ENCODE data around the gene MPHOSPH9.

Gene MPHOSPH9

GRCh38 chr12:123266679-123267277, 33.8 kb upstream of the MPHOSPH9 start:
- no peak for TF ChIP-seq CTCF (conservative IDR thresholded peaks at IDR 0.05; ENCODE audit: low read depth, low read length)
- Histone ChIP-seq H3K4me3 (IDR thresholded peaks at IDR 0.05; ENCODE audit: insufficient read depth, low read depth, low read length) (no peak overlapping the region), H3K36me3 (ENCODE audit: insufficient read depth) (no peaks in the 10 kb centered on the region), H4K20me1 (ENCODE audit: insufficient read depth) (no peaks in the 10 kb centered on the region), H3K9ac (no peak overlapping the region), H2AFZ (ENCODE audit: low read depth) (no peak overlapping the region), H3K27ac (no peak overlapping the region), H3K27me3 (ENCODE audit: insufficient read depth, low read depth) (no peaks in the 10 kb centered on the region), H3K4me2 (no peak overlapping the region), H3K4me1 (ENCODE audit: low read depth, poor library complexity, severe bottlenecking) (no peaks in the 10 kb centered on the region), H3K79me2 (ENCODE audit: insufficient read depth, low read depth) (no peaks in the 10 kb centered on the region)

GRCh38 chr12:123265851-123266678, 33.1 kb upstream of the MPHOSPH9 start:
- no peaks in the 10 kb centered on the region for H3K36me3 ChIP-seq (ENCODE audit: insufficient read depth)
- no peak overlapping the region for H3K27ac ChIP-seq
- no peaks in the 10 kb centered on the region for H4K20me1 ChIP-seq (ENCODE audit: insufficient read depth)
- no peak overlapping the region for H3K9ac ChIP-seq
- H2AFZ ChIP-seq (ENCODE audit: low read depth) = no peak overlapping the region
- no peak for TF ChIP-seq CTCF (conservative IDR thresholded peaks at IDR 0.05; ENCODE audit: low read depth, low read length)
- no peak overlapping the region for H3K4me3 ChIP-seq (IDR thresholded peaks at IDR 0.05; ENCODE audit: insufficient read depth, low read depth, low read length)
- H3K4me1 ChIP-seq (ENCODE audit: low read depth, poor library complexity, severe bottlenecking) = no peaks in the 10 kb centered on the region
- H3K79me2 ChIP-seq (ENCODE audit: insufficient read depth, low read depth) = no peaks in the 10 kb centered on the region
- H3K4me2 ChIP-seq = no peak overlapping the region
- H3K27me3 ChIP-seq (ENCODE audit: insufficient read depth, low read depth) = no peaks in the 10 kb centered on the region

- Histone ChIP-seq H3K4me3 (IDR thresholded peaks at IDR 0.05; ENCODE audit: insufficient read depth, low read depth, low read length) (no peak overlapping the region), H2AFZ (ENCODE audit: low read depth) (no peak overlapping the region), H3K4me2 (no peak overlapping the region), H4K20me1 (ENCODE audit: insufficient read depth) (no peaks in the 10 kb centered on the region), H3K27ac (no peak overlapping the region), H3K36me3 (ENCODE audit: insufficient read depth) (no peaks in the 10 kb centered on the region), H3K27me3 (ENCODE audit: insufficient read depth, low read depth) (no peaks in the 10 kb centered on the region), H3K79me2 (ENCODE audit: insufficient read depth, low read depth) (no peaks in the 10 kb centered on the region), H3K4me1 (ENCODE audit: low read depth, poor library complexity, severe bottlenecking) (no peaks in the 10 kb centered on the region), H3K9ac (no peak overlapping the region)
- no peak for TF ChIP-seq CTCF (conservative IDR thresholded peaks at IDR 0.05; ENCODE audit: low read depth, low read length)
These were observed 31.7 kb upstream of the MPHOSPH9 start for GRCh38 chr12:123264642-123265041.

GRCh38 chr12:123263196-123263817, 30.4 kb upstream of the MPHOSPH9 start:
- no peak overlapping the region for H3K27ac ChIP-seq
- no peaks in the 10 kb centered on the region for H3K27me3 ChIP-seq (ENCODE audit: insufficient read depth, low read depth)
- no peaks in the 10 kb centered on the region for H3K4me1 ChIP-seq (ENCODE audit: low read depth, poor library complexity, severe bottlenecking)
- no peaks in the 10 kb centered on the region for H4K20me1 ChIP-seq (ENCODE audit: insufficient read depth)
- H3K9ac ChIP-seq = no peak overlapping the region
- TF ChIP-seq CTCF (conservative IDR thresholded peaks at IDR 0.05; ENCODE audit: low read depth, low read length) = no peak
- no peak overlapping the region for H3K4me2 ChIP-seq
- no peak overlapping the region for H3K4me3 ChIP-seq (IDR thresholded peaks at IDR 0.05; ENCODE audit: insufficient read depth, low read depth, low read length)
- no peak overlapping the region for H2AFZ ChIP-seq (ENCODE audit: low read depth)
- H3K79me2 ChIP-seq (ENCODE audit: insufficient read depth, low read depth) = no peaks in the 10 kb centered on the region
- H3K36me3 ChIP-seq (ENCODE audit: insufficient read depth) = no peaks in the 10 kb centered on the region

All from KMS-11 (cell line).